ENCODE data around the gene MRPS27. TPM values are rescaled to one million over a fixed set of nuclear protein-coding genes. Genes with fewer than 3 reads are reported as not detected.

MRPS27 gene
- total and polyA plus RNA-seq, 2 of the 13 experiments (the other 11 are each of a cell fraction or from before 2014, with no cell fraction given): 71.8 to 115 TPM

DNA sequence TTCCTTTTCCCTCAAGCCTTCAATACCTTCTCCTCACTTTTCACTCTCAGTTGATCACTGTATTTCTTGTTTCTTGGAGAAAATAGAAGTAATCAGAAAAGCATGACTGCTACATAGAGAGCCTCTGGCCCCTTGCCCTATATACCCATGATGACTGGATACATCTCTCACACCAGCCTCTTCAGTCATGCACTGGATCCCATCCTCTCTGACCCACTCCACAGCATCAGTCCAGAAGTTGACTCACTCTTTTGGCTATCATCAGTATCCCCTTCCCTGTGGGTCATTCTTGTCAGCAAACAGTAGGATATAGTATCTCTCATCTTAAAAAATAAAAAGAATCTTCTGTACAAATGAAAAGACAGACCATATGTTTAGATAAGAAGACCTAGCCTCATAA is 33.0 kb upstream of the MRPS27 start:
- Histone ChIP-seq H3K4me1 (ENCODE audit: insufficient read depth, low read length) (no peaks in the 10 kb centered on the region), H3K4me2 (ENCODE audit: low read depth, low read length) (no peak overlapping the region), H3K36me3 (replicated peaks in 1 of 2; ENCODE audit: control insufficient read depth in 1 of 2, insufficient read depth in 2 of 2, low read length in 2 of 2) (peaks cover 0 to 2% of the 10 kb centered on the region in 2 experiments; a peak in 3 of 5 replicates), H3K9ac (ENCODE audit: insufficient read depth, low read depth, low read length) (no peak overlapping the region), H3K9me3 (ENCODE audit: low read length) (no peaks in the 10 kb centered on the region), H2AFZ (ENCODE audit: low read length) (no peak overlapping the region), H3K27ac (ENCODE audit: extremely low read length, insufficient read depth, low read length) (no peak overlapping the region), H3K27me3 (ENCODE audit: control insufficient read depth in 1 of 2, insufficient read depth in 2 of 2, low read length in 2 of 2) (no peaks in the 10 kb centered on the region), H3K4me3 (replicated peaks in 1 of 3; ENCODE audit: insufficient read depth in 1 of 3, low read depth in 2 of 3, low read length in 3 of 3) (no peak overlapping the region), H3K79me2 (ENCODE audit: insufficient read depth, low read length) (no peaks in the 10 kb centered on the region), H4K20me1 (ENCODE audit: insufficient read depth, low read length) (no peaks in the 10 kb centered on the region)
- TF ChIP-seq, protein P1, sequence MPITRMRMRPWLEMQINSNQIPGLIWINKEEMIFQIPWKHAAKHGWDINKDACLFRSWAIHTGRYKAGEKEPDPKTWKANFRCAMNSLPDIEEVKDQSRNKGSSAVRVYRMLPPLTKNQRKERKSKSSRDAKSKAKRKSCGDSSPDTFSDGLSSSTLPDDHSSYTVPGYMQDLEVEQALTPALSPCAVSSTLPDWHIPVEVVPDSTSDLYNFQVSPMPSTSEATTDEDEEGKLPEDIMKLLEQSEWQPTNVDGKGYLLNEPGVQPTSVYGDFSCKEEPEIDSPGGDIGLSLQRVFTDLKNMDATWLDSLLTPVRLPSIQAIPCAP (CRISPR knock-in tag; IDR thresholded peaks at IDR 0.05; ENCODE audit: low read depth): no peak
- TF ChIP-seq KLF12 (CRISPR knock-in tag; IDR thresholded peaks at IDR 0.05; ENCODE audit: borderline replicate concordance): no peak
- TF ChIP-seq ZMYM3 (CRISPR knock-in tag; IDR thresholded peaks at IDR 0.05): no peak
- no peak for TF ChIP-seq HCFC1 (IDR thresholded peaks at IDR 0.05; ENCODE audit: low read depth, low read length)
- intact Hi-C loops (cut with micrococcal nuclease; ENCODE audit: unreplicated experiment): no loop called here
- CTCF ChIA-PET (ENCODE audit: low intra/inter-chr PET ratio, low total read pairs): no interaction called here
- BruUV-seq (replicated peaks): no TSS peak
- in situ Hi-C loops (cut with HindIII; ENCODE audit: extremely low pct_ligation_motif_present, low pct_unique_long_range_greater_than_20kb): no loop called here
- no peak for ATAC-seq
- POLR2A ChIA-PET: no interaction called here
- DNase-seq (ENCODE audit: low spot score): no peak
- no peak for FAIRE-seq

DNA sequence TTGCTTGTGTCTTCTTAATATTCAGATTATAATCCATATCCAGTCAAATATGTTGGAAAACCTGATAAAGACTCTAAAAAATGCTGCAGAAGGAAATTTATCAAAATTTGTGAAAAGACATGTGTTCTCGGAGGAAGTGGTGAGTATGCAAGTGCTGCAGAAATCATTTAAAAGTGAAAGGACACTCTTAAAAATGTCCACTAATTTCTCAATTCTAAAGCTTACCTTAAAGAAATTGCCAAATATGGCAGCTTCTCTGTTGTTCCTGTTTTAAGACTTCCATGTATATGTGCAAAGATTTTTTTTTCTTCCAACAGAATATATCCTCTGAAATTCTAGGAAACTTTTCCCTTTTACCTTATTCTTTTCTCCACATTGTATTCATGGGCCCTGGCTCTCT is 32.6 kb upstream of the MRPS27 start:
- ChIA-PET POLR2A (no interaction called here), CTCF (ENCODE audit: low intra/inter-chr PET ratio, low total read pairs) (no interaction called here)
- in situ Hi-C loops (cut with HindIII; ENCODE audit: extremely low pct_ligation_motif_present, low pct_unique_long_range_greater_than_20kb) (no loop called here), intact Hi-C loops (cut with micrococcal nuclease; ENCODE audit: unreplicated experiment) (no loop called here)
- Histone ChIP-seq H3K4me1 (ENCODE audit: insufficient read depth, low read length) (no peaks in the 10 kb centered on the region), H3K36me3 (replicated peaks in 1 of 2; ENCODE audit: control insufficient read depth in 1 of 2, insufficient read depth in 2 of 2, low read length in 2 of 2) (no peaks in the 10 kb centered on the region; a peak in 1 of 5 replicates), H3K27ac (ENCODE audit: extremely low read length, insufficient read depth, low read length) (no peak overlapping the region), H2AFZ (ENCODE audit: low read length) (no peak overlapping the region), H3K9ac (ENCODE audit: insufficient read depth, low read depth, low read length) (no peak overlapping the region), H3K4me3 (replicated peaks in 1 of 3; ENCODE audit: insufficient read depth in 1 of 3, low read depth in 2 of 3, low read length in 3 of 3) (no peak overlapping the region), H3K9me3 (ENCODE audit: low read length) (no peaks in the 10 kb centered on the region), H3K4me2 (ENCODE audit: low read depth, low read length) (no peak overlapping the region), H3K27me3 (ENCODE audit: control insufficient read depth in 1 of 2, insufficient read depth in 2 of 2, low read length in 2 of 2) (no peaks in the 10 kb centered on the region), H3K79me2 (ENCODE audit: insufficient read depth, low read length) (no peaks in the 10 kb centered on the region), H4K20me1 (ENCODE audit: insufficient read depth, low read length) (no peaks in the 10 kb centered on the region)
- FAIRE-seq (no peak), ATAC-seq (no peak), DNase-seq (ENCODE audit: low spot score) (no peak)
- no peak for TF ChIP-seq MEF2D (CRISPR knock-in tag; IDR thresholded peaks at IDR 0.05)
- no peak for TF ChIP-seq MEIS1 (CRISPR knock-in tag; IDR thresholded peaks at IDR 0.05; ENCODE audit: borderline replicate concordance)
- TF ChIP-seq, protein P2, sequence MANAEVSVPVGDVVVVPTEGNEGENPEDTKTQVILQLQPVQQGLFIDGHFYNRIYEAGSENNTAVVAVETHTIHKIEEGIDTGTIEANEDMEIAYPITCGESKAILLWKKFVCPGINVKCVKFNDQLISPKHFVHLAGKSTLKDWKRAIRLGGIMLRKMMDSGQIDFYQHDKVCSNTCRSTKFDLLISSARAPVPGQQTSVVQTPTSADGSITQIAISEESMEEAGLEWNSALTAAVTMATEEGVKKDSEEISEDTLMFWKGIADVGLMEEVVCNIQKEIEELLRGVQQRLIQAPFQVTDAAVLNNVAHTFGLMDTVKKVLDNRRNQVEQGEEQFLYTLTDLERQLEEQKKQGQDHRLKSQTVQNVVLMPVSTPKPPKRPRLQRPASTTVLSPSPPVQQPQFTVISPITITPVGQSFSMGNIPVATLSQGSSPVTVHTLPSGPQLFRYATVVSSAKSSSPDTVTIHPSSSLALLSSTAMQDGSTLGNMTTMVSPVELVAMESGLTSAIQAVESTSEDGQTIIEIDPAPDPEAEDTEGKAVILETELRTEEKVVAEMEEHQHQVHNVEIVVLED (CRISPR knock-in tag; IDR thresholded peaks at IDR 0.05; ENCODE audit: borderline replicate concordance): no peak
- WGBS (ENCODE audit: low lambda C conversion rate): 97% methylated on average over 1 of the region's 1 CpG
- no TSS peak for BruUV-seq (replicated peaks)

Data from HepG2 (cell line).